HAP-1 (cell line): Measurements from ENCODE around the gene THRA.

ENCODE experiments used
- DNase-seq, 2 experiments: peaks; one replicate each; pipeline ENCODE4 v3.0.0-alpha.2; 2016 to 2020; ENCODE audit warnings: low spot score in 2 of 2
- H3K27me3 ChIP-seq: fragments of 250-450 bp; sonication (Bioruptor Pico); 2 replicates; pipeline ENCODE4 v1.5.1; 2020; ENCODE audit warnings: low read depth, mild to moderate bottlenecking, moderate library complexity
- H3K36me3 ChIP-seq: fragments of 250-450 bp; sonication (Bioruptor Pico); replicated peaks from 2 replicates; pipeline ENCODE4 v1.5.1; 2020; ENCODE audit warnings: mild to moderate bottlenecking
- H3K4me1 ChIP-seq: fragments of 250-450 bp; sonication (Bioruptor Pico); 2 replicates; pipeline ENCODE4 v1.5.1; 2020; ENCODE audit warnings: mild to moderate bottlenecking
- H3K4me3 ChIP-seq: fragments of 250-450 bp; sonication (Bioruptor Pico); 2 replicates; pipeline ENCODE4 v1.5.1; 2020; ENCODE audit warnings: mild to moderate bottlenecking, moderate library complexity
- H3K9me3 ChIP-seq: fragments of 250-450 bp; sonication (Bioruptor Pico); 2 replicates; pipeline ENCODE4 v1.5.1; 2020; ENCODE audit warnings: mild to moderate bottlenecking, moderate library complexity
- in situ Hi-C: fragments of 300-500 bp; cut with MboI; formaldehyde crosslinking; loops from 3 replicates; pipeline ENCODE4 v1.14.3; 2020; ENCODE audit warnings: low sequenced_read_pairs, inconsistent platforms, mixed read lengths

Gene THRA

DNA sequence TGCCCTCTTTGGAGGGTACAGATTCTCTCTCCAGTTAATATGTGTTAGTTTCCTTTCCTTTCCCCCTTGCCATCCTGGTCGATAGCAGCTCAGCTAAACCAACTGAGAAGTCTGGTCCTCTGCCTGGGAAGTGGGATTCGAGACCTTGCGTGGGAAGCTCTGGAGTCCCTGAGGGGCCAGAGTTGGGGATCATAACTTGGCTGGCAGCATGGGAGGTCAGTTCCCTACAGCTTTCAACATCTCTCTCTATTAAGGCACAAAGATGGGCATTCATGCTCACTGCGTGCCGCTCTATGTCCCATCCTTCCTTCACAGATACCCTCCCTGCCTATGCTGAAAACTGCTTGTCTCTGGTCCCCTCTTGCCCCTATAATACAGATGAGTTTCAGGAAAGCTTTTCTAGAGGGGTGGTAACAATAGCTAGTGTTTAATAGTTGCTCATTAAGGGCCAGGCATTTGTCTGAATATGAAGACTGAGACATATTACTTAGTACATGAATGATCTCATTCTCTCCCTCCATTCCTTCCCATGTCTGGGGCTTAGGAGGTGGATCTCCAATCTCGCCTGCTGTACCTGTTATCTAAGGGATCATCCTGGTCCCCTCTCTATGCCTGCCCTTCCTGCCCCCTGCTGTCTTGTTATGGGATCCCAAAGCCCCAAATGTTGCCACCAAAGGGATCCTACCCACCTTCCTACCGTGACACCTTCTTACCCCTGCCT, 10.8 kb downstream of the THRA start:
- in situ Hi-C loops = no loop called here
- no peak for DNase-seq
- peaks cover 5% of the 10 kb centered on the region for H3K36me3 ChIP-seq
- peaks cover 14% of the 10 kb centered on the region for H3K4me1 ChIP-seq
- no peak overlapping the region for H3K4me3 ChIP-seq
- H3K27me3 ChIP-seq = no peaks in the 10 kb centered on the region
- no peaks in the 10 kb centered on the region for H3K9me3 ChIP-seq

DNA sequence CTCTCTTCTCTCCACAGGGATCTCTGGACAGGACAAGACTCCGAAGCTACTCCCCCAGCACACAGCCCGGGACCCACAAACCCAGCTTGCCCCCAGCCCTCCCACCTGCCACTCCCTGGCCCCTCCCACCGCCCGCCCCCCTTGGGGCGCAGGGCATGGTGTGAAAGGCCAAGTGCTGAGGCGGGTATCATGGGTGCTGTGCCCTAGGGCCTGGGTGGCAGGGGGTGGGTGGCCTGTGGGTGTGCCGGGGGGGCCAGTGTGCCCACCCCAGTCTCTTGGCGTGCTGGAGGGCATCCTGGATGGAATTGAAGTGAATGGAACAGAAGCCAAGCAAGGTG, 11.4 kb downstream of the THRA start:
- in situ Hi-C loops = no loop called here
- DNase-seq = no peak
- Histone ChIP-seq H3K27me3 (no peaks in the 10 kb centered on the region), H3K4me3 (no peak overlapping the region), H3K9me3 (no peaks in the 10 kb centered on the region), H3K36me3 (peaks cover 5% of the 10 kb centered on the region), H3K4me1 (peaks cover 9% of the 10 kb centered on the region)

- Histone ChIP-seq H3K27me3 (no peaks in the 10 kb centered on the region), H3K36me3 (peaks cover 5% of the 10 kb centered on the region), H3K4me3 (no peak overlapping the region), H3K9me3 (no peaks in the 10 kb centered on the region), H3K4me1 (peaks cover 3% of the 10 kb centered on the region)
- DNase-seq = no peak
- in situ Hi-C loops = no loop called here
Measured at GRCh38 chr17:40074871-40075200, 12.1 kb downstream of the THRA start.

DNA sequence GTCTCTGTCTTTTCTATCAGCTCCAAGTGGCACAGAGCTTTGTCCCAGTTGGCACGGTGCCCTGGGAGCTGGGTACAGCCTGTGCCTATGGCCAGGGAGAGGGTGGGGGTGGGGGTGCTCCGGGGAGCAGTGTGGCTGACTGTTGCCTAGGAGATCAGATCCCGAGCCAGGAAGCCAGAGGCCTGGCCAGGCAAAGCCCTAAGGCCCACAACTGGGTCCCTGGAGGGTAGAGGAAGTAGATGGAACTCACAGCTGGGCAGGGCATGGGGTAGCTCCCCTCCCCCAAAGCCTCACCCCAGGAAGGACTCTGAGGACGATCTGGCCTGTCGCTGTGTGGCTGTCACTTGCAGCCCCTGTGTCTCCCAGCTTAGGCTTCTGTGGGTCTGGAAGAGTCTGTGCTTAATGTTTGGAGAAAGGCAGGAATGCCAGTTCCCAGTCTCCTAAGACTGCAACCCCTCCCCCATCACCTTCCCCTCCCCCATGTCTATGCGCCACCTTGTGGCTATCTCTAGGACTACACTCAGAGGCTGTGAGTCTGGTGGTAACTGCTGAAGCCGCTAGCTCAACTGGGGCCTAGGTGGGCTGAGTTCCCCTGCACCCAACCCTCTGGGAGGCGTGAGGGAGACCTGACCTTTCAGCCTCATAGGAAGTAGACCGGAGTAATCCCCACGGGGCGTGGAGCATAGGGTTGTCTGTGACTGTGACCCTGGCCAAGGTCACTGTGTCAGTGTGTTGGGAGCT, 12.6 kb downstream of the THRA start:
- no peaks in the 10 kb centered on the region for H3K9me3 ChIP-seq
- H3K4me1 ChIP-seq = peaks cover 3% of the 10 kb centered on the region
- no peaks in the 10 kb centered on the region for H3K27me3 ChIP-seq
- in situ Hi-C loops = no loop called here
- peak; percentile 36 to 82 for DNase-seq
- peaks cover 5% of the 10 kb centered on the region for H3K36me3 ChIP-seq
- H3K4me3 ChIP-seq = no peak overlapping the region

DNA sequence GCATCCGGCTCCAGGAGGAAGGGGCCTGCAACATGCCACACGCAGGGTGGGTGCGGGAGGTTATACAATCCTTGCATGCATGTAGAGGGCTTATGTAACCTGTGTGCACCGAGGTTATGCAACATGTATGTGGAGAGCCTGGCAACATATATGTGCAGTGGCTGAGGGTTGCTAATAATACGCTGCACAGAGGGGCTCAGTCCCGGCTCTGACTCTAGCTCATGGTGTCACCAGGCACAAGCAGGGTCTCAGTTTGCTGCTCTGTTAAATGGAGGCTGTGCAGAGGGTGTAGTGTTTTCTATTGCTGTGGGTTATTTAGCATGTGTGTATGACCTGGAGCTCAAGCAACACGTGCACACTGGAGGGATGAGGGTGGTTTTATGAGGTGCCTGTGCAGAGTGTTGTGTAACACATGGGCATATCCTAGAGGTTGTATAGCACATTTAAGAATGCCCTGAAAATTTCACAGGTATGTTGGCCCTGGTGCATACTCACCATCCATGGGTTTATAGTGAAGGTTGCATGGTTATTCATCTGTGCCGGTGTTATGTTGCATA, 13.3 kb downstream of the THRA start:
- Histone ChIP-seq H3K4me1 (peaks cover 3% of the 10 kb centered on the region), H3K36me3 (peaks cover 5% of the 10 kb centered on the region), H3K27me3 (no peaks in the 10 kb centered on the region), H3K9me3 (no peaks in the 10 kb centered on the region), H3K4me3 (no peak overlapping the region)
- in situ Hi-C loops = no loop called here
- DNase-seq = no peak

GRCh38 chr17:40076591-40076990, 13.8 kb downstream of the THRA start:
- H3K4me1 ChIP-seq = peaks cover 3% of the 10 kb centered on the region
- H3K36me3 ChIP-seq = peaks cover 5% of the 10 kb centered on the region
- H3K4me3 ChIP-seq = no peak overlapping the region
- in situ Hi-C loops = no loop called here
- DNase-seq = no peak
- H3K9me3 ChIP-seq = no peaks in the 10 kb centered on the region
- no peaks in the 10 kb centered on the region for H3K27me3 ChIP-seq

DNA sequence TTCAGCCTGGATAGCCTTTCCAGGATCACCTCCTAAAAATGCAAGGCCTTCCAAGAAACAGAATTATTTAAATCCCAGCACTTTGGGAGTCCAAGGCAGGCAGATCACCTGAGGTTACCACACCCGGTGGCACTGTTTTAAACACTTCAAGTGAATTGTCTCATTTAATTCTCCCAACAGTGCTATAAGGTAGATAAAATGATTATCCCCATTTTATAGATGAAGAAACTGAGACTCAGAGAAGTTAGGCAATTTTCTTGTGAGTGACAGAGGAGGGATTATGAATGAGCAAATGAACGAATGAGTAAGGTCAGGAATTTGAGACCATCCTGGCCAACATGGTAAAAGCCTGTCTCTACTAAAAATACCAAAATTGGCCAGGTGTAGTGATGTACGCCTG, 16.8 kb downstream of the THRA start:
- Histone ChIP-seq H3K4me3 (no peak overlapping the region), H3K4me1 (peaks cover 3% of the 10 kb centered on the region), H3K9me3 (no peaks in the 10 kb centered on the region), H3K27me3 (no peaks in the 10 kb centered on the region), H3K36me3 (peaks cover 8% of the 10 kb centered on the region)
- no peak for DNase-seq
- in situ Hi-C loops = no loop called here

- in situ Hi-C loops = no loop called here
- H3K4me3 ChIP-seq = no peak overlapping the region
- no peaks in the 10 kb centered on the region for H3K27me3 ChIP-seq
Measured at GRCh38 chr17:40084477-40084876, 21.7 kb downstream of the THRA start.

DNA sequence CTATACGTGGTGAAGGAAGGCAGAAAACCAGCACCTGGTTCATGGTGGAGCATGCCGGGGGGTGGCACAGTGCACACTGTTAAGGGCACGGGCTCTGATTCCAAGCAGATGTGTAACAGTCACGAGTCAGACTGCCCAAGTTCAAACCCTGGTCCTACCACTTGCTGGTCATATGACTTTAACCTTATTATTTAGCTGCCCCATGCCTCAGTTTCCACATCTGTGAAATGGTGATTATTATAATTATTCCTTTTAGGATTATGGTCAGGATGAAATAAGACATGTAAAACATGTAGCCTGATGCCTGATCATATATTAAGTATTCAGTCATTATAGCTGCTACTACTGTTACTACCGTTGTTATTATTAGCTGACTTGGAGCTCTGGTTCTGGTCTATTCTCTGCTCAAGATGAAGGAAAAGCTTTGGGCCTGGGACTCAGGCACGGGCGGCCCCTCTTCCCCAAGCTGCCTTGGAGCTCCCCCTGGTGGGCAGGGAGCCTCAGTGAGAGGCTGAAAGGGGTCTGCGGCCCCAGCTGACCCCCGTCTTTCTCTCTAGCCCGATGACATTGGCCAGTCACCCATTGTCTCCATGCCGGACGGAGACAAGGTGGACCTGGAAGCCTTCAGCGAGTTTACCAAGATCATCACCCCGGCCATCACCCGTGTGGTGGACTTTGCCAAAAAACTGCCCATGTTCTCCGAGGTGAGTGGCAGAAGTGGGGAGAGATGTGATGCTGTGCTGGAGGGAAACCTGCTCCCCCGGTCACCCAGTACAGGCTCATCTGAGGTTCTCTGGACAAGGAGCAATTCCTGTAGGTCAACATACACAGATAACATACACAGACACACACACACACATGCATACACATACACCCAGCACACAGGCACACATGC, 23.6 kb downstream of the THRA start:
- H3K4me1 ChIP-seq = no peaks in the 10 kb centered on the region
- H3K27me3 ChIP-seq = no peaks in the 10 kb centered on the region
- in situ Hi-C loops = loop anchor here (5.0 kb wide), 1 partner anchor 74 kb away; no protein-coding TSS in a partner anchor
- H3K36me3 ChIP-seq = peaks cover 22% of the 10 kb centered on the region
- no peaks in the 10 kb centered on the region for H3K9me3 ChIP-seq
- H3K4me3 ChIP-seq = no peak overlapping the region
- DNase-seq = peak; percentile 32 to 80

More at GRCh38 chr17:40084477-40084876, 21.7 kb downstream of the THRA start:
- H3K36me3 ChIP-seq = peaks cover 22% of the 10 kb centered on the region
- no peaks in the 10 kb centered on the region for H3K9me3 ChIP-seq
- DNase-seq = no peak
- no peaks in the 10 kb centered on the region for H3K4me1 ChIP-seq

GRCh38 chr17:40087049-40087794, 24.5 kb downstream of the THRA start:
- H3K4me1 ChIP-seq = no peaks in the 10 kb centered on the region
- H3K9me3 ChIP-seq = no peaks in the 10 kb centered on the region
- no peaks in the 10 kb centered on the region for H3K27me3 ChIP-seq
- DNase-seq = no peak
- peaks cover 22% of the 10 kb centered on the region for H3K36me3 ChIP-seq
- in situ Hi-C loops = loop anchor here (5.0 kb wide), 1 partner anchor 75 kb away; no protein-coding TSS in a partner anchor
- no peak overlapping the region for H3K4me3 ChIP-seq

DNA sequence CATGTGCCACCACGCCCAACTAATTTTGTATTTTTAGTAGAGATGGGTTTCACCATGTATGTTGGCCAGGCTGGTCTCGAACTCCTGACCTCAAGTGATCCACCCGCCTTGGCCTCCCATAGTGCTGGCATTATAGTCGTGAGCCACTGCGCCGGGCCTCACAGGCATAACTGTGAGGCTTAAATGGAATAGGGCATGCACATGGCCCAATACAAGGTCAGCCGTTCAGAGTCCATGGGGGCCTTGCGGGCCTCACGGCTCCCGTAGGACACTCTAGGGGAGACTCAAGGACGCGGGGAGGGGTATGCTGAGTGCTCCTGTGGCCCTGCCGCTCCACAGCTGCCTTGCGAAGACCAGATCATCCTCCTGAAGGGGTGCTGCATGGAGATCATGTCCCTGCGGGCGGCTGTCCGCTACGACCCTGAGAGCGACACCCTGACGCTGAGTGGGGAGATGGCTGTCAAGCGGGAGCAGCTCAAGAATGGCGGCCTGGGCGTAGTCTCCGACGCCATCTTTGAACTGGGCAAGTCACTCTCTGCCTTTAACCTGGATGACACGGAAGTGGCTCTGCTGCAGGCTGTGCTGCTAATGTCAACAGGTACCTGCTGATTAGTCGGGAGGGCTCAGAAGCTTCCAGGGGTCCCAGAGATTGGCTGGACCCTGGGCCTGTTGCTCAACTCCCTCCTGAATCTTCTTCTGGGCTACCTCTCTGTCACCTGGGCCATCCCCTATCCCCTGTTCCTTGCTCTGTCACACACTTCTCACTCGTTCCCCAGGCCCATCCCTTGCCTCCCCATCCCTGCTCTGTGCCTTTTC, 25.3 kb downstream of the THRA start:
- H3K4me1 ChIP-seq = no peaks in the 10 kb centered on the region
- in situ Hi-C loops = loop anchor here (5.0 kb wide), 1 partner anchor 76 kb away; no protein-coding TSS in a partner anchor
- DNase-seq = no peak
- no peaks in the 10 kb centered on the region for H3K9me3 ChIP-seq
- H3K36me3 ChIP-seq = peaks cover 22% of the 10 kb centered on the region
- H3K4me3 ChIP-seq = no peak overlapping the region
- H3K27me3 ChIP-seq = no peaks in the 10 kb centered on the region

DNA sequence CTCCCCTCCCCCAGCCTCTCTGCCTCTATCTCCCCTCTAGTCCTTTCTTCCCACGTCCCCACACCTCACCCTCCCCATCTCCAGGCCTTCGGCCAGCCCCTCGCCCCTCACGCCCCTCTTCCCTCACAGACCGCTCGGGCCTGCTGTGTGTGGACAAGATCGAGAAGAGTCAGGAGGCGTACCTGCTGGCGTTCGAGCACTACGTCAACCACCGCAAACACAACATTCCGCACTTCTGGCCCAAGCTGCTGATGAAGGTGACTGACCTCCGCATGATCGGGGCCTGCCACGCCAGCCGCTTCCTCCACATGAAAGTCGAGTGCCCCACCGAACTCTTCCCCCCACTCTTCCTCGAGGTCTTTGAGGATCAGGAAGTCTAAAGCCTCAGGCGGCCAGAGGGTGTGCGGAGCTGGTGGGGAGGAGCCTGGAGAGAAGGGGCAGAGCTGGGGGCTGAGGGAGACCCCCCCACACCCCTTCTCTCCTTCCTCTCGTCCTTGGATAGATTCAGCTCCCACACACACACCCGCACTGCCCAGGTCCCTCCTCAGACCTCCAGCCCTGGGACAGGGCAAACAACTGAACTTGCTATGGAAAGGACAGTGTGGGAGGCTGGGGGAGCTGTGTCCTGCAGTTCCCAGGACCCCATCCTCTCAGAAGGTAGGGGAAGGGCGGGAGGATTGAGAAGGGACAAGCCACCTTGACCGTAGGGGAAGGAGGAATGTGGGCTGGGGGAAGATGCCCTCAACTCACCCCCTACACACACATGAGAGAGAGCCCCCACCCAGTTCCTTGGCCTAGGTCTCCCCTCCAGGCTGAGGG, 26.5 kb downstream of the THRA start:
- in situ Hi-C loops = loop anchor here (5.0 kb wide), 1 partner anchor 77 kb away; no protein-coding TSS in a partner anchor
- Histone ChIP-seq H3K9me3 (no peaks in the 10 kb centered on the region), H3K4me3 (no peak overlapping the region), H3K27me3 (no peaks in the 10 kb centered on the region), H3K36me3 (peaks cover 32% of the 10 kb centered on the region), H3K4me1 (no peaks in the 10 kb centered on the region)
- DNase-seq = no peak
